Natural killer cell treated with Interleukin-12 subunit alpha and Interleukin-12 subunit beta and Interleukin-15 and Interleukin-18, amount 100 ng/mL, for 72 hours (primary cell): ENCODE results near the gene TTYH2. TPM values are rescaled to one million over a fixed set of nuclear protein-coding genes. Genes with fewer than 3 reads are reported as not detected.

Experiments used
- ATAC-seq, 2 donors: fragments of 150-1000 bp; cut with Tn5 transposase in 1 of 2; sonication (Bioruptor Pico), chemical (Tn5 transposase) in 1 of 2; 2 replicates each; pipeline ENCODE4 v1.10.0; 2021
- DNase-seq: peaks from one replicate; pipeline ENCODE4 v3.0.0; 2022; ENCODE audit warnings: low spot score
- H3K27ac Mint-ChIP-seq, 2 donors: 1 replicate in 1 of 2; 2 replicates in 1 of 2; pipeline ENCODE4 v1.8.0; 2022; ENCODE audit warnings: mixed read lengths in 2 of 2, mild to moderate bottlenecking in 1 of 2, moderate library complexity in 1 of 2
- H3K27me3 Mint-ChIP-seq, 2 donors: 1 replicate in 1 of 2; 2 replicates in 1 of 2; pipeline ENCODE4 v1.8.0; 2022; ENCODE audit warnings: mixed read lengths in 2 of 2
- H3K36me3 Mint-ChIP-seq: one replicate; pipeline ENCODE4 v1.8.0; 2022; ENCODE audit warnings: mixed read lengths
- H3K4me1 Mint-ChIP-seq, 2 donors: 1 replicate in 1 of 2; 2 replicates in 1 of 2; pipeline ENCODE4 v1.8.0; 2022; ENCODE audit warnings: low read depth in 2 of 2, mixed read lengths in 2 of 2, mild to moderate bottlenecking in 1 of 2
- H3K4me3 Mint-ChIP-seq: one replicate; pipeline ENCODE4 v1.8.0; 2022; ENCODE audit warnings: mixed read lengths
- H3K9me3 Mint-ChIP-seq: 2 replicates; pipeline ENCODE4 v1.8.0; 2022; ENCODE audit warnings: mixed read lengths
- total RNA-seq, 2 donors: library from RNA; stranded (reverse); gene quantifications; one replicate each; pipeline ENCODE4 v1.2.3, GENCODE V29; 2022

TTYH2 gene
- total RNA-seq, 2 donors from 2014 or later, result 1.5 to 1.9 TPM

DNA sequence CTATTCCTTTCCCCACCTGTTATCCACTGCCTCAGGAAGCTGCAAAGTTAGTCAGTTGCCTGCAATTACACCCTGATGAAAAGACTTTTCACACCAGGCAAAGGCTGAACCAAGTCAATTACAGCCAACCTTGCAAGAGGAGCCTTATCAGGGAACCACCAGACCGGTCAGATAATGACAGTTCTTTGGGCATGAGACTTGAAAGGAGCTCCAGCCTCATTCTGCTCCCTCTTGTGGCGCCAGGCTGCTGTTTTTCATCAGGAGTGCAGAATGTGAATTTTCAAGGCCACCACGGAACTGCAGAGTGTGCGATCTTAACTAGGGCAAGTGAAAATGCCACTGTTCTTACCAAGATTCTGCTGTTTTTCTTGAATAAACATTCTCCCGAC, 83.2 kb downstream of the TTYH2 start:
- Mint-ChIP-seq H3K9me3 (no peaks in the 10 kb centered on the region), H3K4me1 (peaks cover 6 to 10% of the 10 kb centered on the region in 2 donors), H3K27ac (no peak overlapping the region), H3K27me3 (peaks cover 0 to 5% of the 10 kb centered on the region in 2 donors), H3K4me3 (no peak overlapping the region), H3K36me3 (no peaks in the 10 kb centered on the region)
- no peak for ATAC-seq
- DNase-seq, result no peak

DNA sequence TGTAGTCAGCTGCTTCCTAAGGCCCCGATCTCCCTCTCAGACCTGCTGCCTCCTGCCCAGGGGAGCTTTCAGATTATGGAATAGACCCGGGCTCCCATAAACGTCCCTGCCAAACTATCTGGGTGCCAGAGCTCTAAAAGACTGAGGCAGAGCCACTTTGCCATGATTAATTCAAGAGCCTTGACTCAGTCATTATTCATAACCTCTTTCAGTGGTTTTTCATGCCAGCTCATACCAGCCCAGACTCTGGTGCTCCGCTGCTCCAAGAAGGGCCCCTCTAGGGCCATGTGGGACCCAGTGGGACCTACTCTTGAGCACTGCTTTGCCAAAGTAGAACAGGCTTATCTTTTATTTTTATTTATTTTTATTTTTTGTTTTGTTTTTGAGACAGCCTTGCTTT, 84.6 kb downstream of the TTYH2 start:
- H3K9me3 Mint-ChIP-seq, result no peaks in the 10 kb centered on the region
- peaks cover 6 to 10% of the 10 kb centered on the region in 2 donors for H3K4me1 Mint-ChIP-seq
- H3K27me3 Mint-ChIP-seq, result peaks cover 0 to 5% of the 10 kb centered on the region in 2 donors
- no peaks in the 10 kb centered on the region for H3K36me3 Mint-ChIP-seq
- no peak for DNase-seq
- no peak overlapping the region for H3K4me3 Mint-ChIP-seq
- ATAC-seq, result peak; percentile 53 to 76
- H3K27ac Mint-ChIP-seq, result peak overlapping the region in 1 of 2 donors; percentile 35

DNA sequence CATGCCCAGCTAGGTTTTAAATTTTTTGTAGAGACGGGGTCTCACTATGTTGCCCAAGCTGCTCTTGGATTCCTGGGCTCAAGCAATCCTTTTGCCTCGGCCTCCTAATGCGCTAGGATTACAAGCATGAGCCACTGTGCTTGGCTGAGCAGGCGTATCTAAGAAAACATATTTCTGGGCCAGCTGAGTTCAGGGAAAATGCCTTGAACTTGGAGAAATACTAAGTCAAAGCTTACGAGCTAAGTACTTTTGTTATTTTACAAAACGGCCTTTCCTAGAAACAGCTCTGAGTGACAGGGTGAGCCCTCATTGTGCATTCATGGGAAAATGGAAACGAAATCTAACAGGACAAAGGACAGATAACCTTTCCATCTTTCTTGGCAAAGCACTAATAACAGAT, 85.4 kb downstream of the TTYH2 start:
- H3K27ac Mint-ChIP-seq, result no peak overlapping the region
- no peak overlapping the region for H3K4me3 Mint-ChIP-seq
- H3K9me3 Mint-ChIP-seq, result no peaks in the 10 kb centered on the region
- ATAC-seq (no peak), DNase-seq (no peak)
- peaks cover 6 to 10% of the 10 kb centered on the region in 2 donors for H3K4me1 Mint-ChIP-seq
- H3K36me3 Mint-ChIP-seq, result no peaks in the 10 kb centered on the region
- H3K27me3 Mint-ChIP-seq, result peaks cover 0 to 5% of the 10 kb centered on the region in 2 donors

DNA sequence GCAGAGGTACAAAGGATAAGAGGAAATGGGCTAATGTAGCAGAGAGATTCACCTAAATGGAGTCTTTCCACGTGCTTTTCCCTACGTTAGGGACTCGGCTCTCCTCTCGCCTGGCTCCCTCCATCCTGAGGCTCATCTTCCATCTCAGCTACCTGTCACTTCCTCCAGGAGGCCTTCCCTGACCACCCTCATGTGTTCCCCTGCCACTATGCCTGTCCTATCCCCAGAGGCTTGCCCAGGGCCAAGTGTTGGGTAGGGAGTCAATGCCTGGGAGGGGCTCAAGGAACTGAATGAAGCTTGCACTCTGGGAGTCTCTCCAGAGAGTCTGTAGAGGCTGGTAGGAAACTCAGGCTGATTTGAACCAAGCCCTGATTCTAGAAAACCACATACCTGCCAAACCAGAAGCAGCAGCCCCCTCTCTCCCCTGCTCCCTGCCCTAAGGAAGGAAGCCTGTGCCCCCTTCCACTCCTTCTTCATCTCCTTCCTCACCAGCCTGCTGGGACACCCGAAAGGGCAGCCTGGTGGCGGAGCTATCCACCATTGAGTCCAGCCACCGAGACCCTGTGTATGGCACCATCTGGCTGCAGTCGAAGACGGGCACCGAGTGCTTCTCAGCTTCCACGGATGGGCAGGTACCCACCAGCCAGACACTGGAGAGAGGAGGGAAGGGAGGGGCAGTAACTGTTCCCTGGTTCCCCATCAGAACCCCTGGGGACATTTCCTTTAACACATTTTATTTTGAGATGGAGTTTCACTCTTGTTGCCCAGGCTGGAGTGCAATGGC, 86.0 kb downstream of the TTYH2 start:
- Mint-ChIP-seq H3K36me3 (no peaks in the 10 kb centered on the region), H3K4me3 (no peak overlapping the region), H3K27me3 (peaks cover 0 to 5% of the 10 kb centered on the region in 2 donors), H3K27ac (no peak overlapping the region), H3K4me1 (peaks cover 6 to 10% of the 10 kb centered on the region in 2 donors), H3K9me3 (no peaks in the 10 kb centered on the region)
- ATAC-seq (no peak), DNase-seq (no peak)

DNA sequence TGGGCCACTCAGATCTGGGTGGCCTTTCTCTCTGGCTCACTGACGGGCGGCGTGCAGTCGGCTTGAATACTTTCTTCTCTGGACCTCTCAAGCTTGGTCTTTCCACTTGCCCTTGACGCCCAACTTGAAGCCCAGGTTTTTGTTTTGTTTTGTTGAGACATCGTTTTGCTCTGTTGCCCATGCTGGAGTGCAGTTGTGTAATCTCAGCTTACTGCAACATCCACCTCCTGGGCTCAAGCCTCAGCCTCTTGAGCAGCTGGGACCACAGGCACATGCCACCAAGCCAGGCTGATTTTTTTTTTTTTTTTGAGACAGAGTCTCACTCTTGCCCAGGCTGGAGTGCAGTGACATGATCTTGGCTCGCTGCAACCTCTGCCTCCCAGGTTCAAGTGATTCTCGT, 89.9 kb downstream of the TTYH2 start:
- H3K27me3 Mint-ChIP-seq, result peaks cover 0 to 5% of the 10 kb centered on the region in 2 donors
- no peak overlapping the region for H3K4me3 Mint-ChIP-seq
- no peak for DNase-seq
- H3K36me3 Mint-ChIP-seq, result no peaks in the 10 kb centered on the region
- peaks cover 12 to 13% of the 10 kb centered on the region in 2 donors for H3K4me1 Mint-ChIP-seq
- no peak overlapping the region for H3K27ac Mint-ChIP-seq
- no peak for ATAC-seq
- H3K9me3 Mint-ChIP-seq, result no peaks in the 10 kb centered on the region

GRCh38 chr17:74304184-74304583, 90.8 kb downstream of the TTYH2 start:
- no peak overlapping the region for H3K27ac Mint-ChIP-seq

DNA sequence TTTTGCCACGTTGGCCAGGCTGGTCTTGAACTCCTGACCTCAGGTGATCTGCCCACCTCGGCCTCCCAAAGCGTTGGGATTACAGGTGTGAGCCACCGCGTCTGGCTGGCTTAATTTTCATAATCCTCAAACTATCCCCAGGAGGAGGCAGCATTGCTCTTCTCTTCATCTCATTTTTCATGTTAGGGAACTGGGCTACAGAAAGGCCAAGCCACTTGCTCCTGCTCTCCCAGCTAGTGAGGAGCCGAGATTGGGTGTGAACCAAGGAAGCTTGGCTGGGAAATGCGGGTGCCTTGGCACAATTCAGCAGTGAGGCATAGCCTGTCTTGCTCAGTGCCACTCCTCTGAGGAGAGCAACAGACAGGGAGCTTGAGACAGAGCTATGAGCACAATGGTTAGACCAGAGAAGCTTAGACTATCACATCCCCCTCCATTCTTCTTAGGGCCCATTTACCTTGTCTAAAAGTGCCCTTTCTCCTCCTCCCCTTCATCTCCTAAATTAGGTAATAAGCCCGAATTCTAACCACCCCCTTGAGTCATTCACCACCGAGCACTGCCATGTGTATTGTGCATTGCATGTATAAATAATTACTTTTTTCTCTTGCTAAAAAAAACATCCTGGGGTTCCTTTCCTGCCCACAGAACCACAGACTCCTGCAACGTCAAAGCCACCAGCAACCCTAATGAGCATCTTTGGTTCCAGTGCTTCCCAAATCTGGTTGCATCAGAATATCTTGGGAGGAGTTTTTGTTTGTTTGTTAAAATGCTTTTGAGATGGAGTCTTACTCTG, 92.7 kb downstream of the TTYH2 start:
- Mint-ChIP-seq H3K36me3 (no peaks in the 10 kb centered on the region), H3K4me1 (peaks cover 11 to 12% of the 10 kb centered on the region in 2 donors), H3K4me3 (no peak overlapping the region), H3K9me3 (no peaks in the 10 kb centered on the region), H3K27me3 (peaks cover 0 to 4% of the 10 kb centered on the region in 2 donors), H3K27ac (no peak overlapping the region)
- DNase-seq (no peak), ATAC-seq (peak in 1 of 2 donors; percentile 34)

More at GRCh38 chr17:74304184-74304583, 90.8 kb downstream of the TTYH2 start:
- ATAC-seq (no peak), DNase-seq (no peak)
- Mint-ChIP-seq H3K4me3 (no peak overlapping the region), H3K4me1 (peaks cover 12 to 13% of the 10 kb centered on the region in 2 donors), H3K27me3 (peaks cover 0 to 5% of the 10 kb centered on the region in 2 donors), H3K36me3 (no peaks in the 10 kb centered on the region), H3K9me3 (no peaks in the 10 kb centered on the region)

- Mint-ChIP-seq H3K36me3 (no peaks in the 10 kb centered on the region), H3K27ac (no peak overlapping the region), H3K27me3 (peaks cover 0 to 4% of the 10 kb centered on the region in 2 donors), H3K4me1 (peaks cover 6 to 9% of the 10 kb centered on the region in 2 donors), H3K4me3 (no peak overlapping the region), H3K9me3 (no peaks in the 10 kb centered on the region)
- no peak for DNase-seq
- no peak for ATAC-seq
Observed at GRCh38 chr17:74307984-74308773, 94.8 kb downstream of the TTYH2 start.

DNA sequence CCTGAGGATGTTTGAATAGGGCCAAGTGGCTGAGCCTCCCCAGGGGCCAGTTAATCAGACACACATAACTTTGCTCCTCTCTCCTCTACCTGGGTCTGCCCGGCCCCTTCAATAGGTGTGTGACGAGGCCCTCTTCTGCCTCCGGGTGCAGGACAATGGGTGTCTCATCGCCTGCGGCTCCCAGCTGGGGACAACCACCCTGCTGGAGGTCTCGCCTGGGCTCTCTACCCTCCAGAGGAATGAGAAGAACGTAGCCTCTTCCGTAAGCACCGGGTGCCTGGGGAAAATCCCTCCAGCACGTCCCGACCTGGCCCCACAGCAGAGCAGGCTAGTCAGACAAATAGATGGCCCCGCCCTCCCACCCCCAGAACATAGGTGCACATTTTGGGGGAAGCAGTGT, 96.5 kb downstream of the TTYH2 start:
- ATAC-seq, result no peak
- Mint-ChIP-seq H3K27ac (no peak overlapping the region), H3K27me3 (peaks cover 0 to 4% of the 10 kb centered on the region in 2 donors), H3K4me3 (no peak overlapping the region), H3K36me3 (no peaks in the 10 kb centered on the region), H3K4me1 (peaks cover 6 to 9% of the 10 kb centered on the region in 2 donors), H3K9me3 (no peaks in the 10 kb centered on the region)
- no peak for DNase-seq

Other genes with a start within 250 kb of the TTYH2 start
- 100 to 1,000 TPM; 593 to 982 TPM for gene RPL38, start 9.9 kb upstream of the TTYH2 start, total RNA-seq
- not detected for gene DNAI2, start 60.7 kb downstream of the TTYH2 start, total RNA-seq
- gene KIF19, start 112.7 kb downstream of the TTYH2 start, total RNA-seq, result under 1 TPM in 1 of 2 donors, not detected in 1; 0.29 TPM
- not detected for gene BTBD17, start 148.3 kb downstream of the TTYH2 start, total RNA-seq
- not detected for gene GPR142, start 153.9 kb downstream of the TTYH2 start, total RNA-seq
- under 1 TPM in 1 of 2 donors, not detected in 1; 0.25 TPM for gene GPRC5C, start 218.5 kb downstream of the TTYH2 start, total RNA-seq